Measurements from ENCODE around the gene WSCD1.

- no peak for TF ChIP-seq CTCF (IDR thresholded peaks at IDR 0.05)
- no peak for TF ChIP-seq POLR2A (IDR thresholded peaks at IDR 0.05)
These were observed 39.9 kb downstream of the WSCD1 start for GRCh38 chr17:6110088-6110487.
